GM19395 (cell line): Measurements from ENCODE around the gene RIMBP2.
"Not testable (repeated sequence)": the region's sequence is repeated elsewhere in the genome, so short reads cannot be mapped to it uniquely, and the experiment has no call there.

Source experiments
- ATAC-seq: cut with Tn5 transposase; IDR thresholded peaks from one replicate; pipeline ENCODE4 v1.9.1; 2021; ENCODE audit warnings: mild to moderate bottlenecking, moderate library complexity; ENCODE audit not compliant: unreplicated experiment

RIMBP2 gene

DNA sequence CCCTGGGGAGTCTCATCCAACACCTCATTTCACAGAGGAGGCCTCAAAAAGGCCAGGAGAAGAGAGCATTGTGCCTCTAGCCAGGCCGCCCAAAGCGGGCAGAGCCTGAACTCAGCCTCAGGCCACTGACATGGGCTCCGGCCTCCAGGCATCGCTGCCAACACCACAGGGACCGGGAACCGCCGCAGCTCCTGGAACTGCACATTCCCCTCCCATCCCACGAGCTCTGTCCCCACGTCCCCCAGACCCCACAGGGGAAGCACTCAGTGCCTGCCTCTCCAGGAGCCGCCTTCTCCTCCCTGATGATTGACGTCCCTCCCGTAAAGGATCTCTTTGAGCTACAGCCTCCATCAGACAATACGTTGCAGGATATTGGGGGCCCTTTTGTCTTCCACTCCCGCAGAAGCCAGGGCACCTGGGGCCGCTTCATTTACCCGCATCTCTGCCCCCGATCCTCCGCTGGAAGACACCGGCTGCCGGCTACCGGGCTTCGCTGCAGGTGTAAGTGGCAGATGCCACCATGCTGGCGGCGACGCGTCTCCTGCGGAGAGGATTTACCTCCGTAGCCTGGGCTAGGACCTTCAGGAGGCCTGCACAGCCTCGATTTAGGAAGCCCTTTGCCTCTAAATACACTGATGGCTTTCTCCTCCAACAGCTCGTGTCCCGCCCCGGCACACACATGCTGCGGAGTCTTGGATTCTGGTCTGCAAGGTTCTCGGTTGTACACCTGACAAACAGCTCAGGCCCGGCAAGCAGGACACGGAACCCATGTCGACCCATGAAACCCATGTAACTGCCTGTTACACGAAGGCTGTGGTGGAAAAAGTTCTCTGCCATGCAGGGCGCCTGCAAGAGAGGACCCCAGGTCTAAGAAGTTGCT is 104.8 kb downstream of the RIMBP2 start:
- no peak for ATAC-seq

DNA sequence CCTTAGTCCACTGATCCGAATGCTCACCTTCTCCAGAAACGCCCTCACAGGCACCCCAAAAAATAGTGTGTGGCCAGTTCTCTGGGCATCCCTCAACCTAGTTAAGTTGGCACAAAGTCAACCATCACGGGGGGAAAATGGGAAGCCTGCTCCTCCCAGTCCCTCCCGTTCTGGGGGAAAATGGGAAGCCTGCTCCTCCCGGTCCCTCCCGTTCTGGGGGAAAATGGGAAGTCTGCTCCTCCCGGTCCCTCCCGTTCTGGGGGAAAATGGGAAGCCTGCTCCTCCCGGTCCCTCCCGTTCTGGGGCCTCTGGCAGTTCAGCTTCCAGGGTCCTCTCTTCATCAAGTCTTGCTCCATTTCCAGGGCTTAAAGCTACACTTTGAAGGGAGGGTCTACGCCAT is 106.1 kb downstream of the RIMBP2 start:
- no peak for ATAC-seq

DNA sequence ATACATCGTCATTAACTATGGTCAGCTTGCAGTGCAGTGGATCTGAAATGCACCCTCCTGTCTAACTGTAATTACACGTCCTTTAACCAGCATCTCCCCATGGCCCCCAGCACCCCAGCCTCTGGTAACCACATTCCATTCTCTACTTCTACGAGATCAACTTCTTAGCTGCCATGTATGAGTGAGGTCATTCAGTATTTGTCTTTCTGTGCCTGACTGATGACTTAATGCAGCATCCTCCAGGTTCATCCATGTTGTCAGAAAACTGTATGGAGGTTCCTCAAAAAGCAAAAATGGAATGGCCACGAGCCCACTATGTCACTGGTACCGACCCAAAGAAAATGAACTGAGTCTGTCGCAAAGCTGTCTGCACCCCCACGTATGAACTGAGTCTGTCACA is 107.3 kb downstream of the RIMBP2 start:
- ATAC-seq, result no peak

DNA sequence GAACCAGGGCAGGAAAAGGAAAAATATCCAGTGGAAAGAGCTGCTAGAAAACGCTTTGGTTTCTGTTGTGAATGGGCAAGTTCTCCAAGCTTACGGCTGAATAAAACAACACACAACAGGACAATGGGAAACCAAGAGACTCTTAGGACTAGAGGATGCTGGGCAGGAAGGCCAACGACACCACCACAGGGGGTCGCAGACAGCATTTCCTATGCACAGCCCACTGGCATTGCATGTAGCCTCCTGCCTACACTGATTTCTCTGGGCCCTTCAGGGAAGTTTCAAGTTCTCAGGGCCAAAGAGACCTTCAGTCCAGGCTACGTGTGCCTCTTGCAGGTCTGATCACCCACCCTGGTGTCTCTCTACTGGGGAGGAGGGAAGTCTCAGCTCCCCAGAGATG is 108.0 kb downstream of the RIMBP2 start:
- no peak for ATAC-seq

DNA sequence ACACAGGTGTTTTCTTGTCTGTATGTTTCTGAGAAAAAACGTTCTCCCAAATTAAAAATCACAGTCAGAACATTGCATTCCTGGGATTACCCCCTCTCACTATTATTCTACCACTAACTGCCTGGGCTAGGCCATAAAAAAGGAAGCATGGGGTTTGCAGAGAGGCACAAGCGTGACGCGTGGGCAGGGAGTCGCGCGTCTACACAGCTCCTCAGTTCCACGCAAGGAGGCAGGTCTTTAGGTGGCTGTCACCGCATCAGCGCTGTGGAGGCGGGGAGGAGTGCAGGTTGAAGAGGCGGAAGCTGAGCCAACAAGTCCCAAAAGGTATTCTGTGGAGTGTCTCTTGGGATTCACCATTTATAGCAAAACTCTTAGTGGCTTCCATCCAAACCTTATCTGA is 109.9 kb downstream of the RIMBP2 start:
- ATAC-seq, result no peak

DNA sequence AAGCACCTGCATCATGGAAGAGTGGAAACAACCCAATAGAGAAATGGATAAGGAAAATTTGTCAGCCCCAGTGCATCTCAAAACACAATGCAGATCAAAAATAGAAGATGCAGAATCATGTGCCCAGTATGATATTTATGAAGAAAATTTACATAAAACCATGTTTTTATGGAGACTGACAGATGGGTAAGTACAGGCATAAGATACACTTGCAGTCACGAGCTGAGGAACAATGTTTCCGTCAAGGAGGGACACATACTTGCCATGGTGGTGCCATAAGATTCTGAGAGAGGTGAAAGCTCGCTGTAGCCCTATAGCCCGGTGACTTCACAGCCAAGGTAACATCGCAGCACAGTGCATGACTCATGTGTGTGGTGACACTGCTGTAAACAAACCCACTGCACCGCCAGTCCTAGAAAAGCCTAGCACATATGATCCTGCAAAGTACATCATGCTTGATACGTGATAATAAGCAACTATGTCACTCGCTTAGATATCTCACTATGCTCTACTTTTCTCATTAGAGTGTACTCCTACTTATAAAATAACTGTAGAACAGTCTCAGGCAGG is 112.6 kb downstream of the RIMBP2 start:
- no peak for ATAC-seq

DNA sequence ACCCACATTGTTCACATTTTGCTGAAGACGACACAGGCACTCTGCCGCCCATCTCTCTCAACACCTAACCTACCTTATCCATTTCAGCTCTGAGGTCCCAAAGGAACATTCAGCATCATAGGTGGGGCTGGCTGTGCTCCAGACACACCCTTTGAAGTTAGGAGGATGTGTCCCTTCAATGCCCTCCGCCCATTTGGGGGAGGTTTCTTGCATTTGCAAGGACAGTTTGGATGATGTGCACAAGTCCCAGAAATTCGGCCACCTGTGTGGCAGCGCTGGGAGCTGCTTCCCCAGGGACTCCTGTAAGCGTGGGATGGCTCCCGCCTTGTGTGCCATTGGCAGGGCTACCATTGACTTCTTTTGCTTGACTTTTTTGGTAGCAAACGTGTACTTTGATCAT is 113.8 kb downstream of the RIMBP2 start:
- no peak for ATAC-seq

DNA sequence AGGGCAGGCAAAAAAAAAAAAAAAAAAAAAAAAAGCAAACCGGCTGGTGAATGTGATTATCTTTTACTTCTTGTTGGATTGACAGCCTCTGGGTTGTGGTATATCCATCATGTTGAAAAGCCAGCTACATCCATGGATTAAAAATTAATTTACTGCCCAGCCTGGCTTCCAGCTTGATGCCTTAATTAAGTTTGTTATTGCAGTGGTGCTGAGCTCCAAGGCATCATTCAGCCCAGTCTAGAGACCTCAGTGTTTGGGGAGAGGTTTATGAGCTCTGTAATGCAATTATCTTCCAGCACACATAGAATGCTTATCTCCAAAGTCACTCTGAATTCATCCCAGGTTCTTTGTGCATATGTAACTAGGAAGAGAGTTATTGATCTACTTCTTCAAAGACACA is 114.8 kb downstream of the RIMBP2 start:
- no peak for ATAC-seq

DNA sequence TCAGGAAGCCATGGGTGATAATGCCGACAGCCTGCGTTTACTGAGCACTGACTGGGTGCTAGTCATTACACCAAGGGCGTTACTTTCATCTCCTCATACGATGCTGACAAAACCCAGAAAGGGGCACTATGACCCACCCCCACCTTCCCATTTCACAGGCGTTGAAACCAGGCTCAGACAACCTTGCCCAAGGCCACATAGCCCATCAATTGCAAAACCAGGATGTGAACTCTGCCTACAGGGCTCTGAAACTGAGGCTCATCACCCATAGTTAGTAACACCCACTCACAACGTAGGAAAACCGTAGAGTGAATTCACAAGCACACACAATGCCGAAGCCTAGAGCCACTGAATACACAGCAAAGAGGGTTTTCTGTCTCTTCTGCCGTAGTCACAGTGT is 119.9 kb downstream of the RIMBP2 start:
- ATAC-seq, result no peak

DNA sequence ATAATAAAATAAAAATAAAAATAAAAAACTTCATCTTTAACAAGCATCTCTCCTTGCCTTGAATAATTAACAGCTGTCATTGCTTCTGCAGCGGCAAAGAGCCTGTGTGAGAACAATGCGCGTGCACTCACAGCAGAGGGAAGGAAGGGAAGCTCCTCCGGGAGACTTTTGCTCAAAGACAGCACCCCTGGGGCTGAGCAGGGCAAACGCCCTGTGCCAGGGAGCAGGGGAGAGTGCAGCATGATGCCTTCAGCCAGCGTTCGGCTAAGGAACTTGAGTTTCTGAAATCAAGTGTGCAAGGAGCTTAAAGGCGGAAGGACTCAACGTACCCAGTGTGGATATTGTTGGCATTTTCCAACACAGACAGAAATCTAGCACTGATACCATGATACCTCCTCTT is 120.5 kb downstream of the RIMBP2 start:
- no peak for ATAC-seq

DNA sequence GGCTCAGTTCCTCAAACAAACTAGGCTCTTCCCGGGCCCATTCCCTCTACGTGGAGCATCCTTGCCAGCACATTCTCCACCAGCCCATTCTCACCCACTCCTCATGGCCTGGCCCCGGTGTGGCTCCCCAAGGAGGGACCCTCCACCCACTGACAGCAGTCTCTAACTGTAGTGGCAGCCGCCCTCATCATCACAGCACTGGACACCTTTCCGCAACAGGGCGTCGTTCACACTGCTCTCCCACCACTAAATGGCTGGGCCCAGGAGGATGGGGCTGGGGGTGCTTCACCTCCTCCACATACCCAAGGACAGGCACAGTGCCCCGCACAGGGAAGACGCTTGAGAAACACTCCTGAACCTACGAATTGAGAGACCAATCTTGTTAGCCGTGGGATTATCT is 123.0 kb downstream of the RIMBP2 start:
- no peak for ATAC-seq

DNA sequence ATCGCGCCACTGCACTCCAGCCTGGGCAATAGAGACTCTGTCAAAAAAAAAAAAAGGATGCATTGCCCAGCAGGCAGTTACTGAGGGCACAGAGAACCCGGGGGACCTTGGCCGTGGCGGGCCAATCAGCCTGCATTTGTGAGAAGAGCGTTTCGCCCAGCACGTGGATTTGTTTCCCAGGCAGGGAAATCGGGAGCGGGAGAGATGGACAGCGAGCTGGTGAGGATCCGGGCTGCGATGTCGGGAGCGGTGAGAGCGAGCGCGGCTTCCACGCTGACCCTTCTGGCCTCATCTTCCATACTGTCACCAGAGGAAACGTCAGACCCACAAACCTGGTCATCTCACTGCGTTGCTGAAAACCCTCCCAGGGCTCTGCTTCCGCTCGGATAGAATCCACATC is 123.5 kb downstream of the RIMBP2 start:
- no peak for ATAC-seq

DNA sequence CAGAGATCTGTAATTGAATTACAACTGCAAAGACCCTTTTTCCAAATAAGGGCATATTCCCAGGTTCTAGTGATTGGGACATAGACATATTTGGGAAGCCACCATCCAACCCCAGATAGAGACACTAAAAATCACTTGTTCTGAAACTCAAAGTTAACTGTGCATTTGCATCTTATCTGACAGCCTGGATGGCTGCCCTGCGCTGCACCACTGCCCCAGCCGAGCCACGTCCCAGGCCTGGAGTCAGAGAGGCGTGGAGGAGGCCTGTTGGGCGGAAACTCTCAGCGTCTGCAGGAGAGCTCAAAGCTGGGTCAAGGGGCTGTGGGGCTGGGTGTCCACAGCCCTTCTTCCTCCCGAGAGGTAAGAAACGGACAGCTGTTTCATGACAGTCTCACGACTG is 124.4 kb downstream of the RIMBP2 start:
- no peak for ATAC-seq

DNA sequence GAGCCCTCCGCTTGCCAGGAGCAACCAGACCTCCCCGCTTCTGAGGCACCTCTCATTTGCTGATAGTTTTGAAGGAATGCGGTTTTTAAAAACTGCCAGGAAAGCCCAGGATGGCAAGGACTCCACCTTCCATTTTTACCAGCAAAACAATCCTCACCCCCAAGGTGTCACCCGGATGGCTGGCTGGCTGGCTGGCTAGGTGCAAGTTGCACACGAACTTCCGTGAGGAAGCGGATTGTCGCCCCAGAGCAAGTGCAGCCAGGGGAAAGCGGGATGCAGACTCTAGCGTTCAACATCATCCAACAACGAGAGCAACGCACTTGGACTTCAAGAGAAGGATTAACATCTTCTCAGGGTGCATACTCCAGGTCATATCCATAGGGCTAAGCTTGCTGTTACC is 125.4 kb downstream of the RIMBP2 start:
- no peak for ATAC-seq

DNA sequence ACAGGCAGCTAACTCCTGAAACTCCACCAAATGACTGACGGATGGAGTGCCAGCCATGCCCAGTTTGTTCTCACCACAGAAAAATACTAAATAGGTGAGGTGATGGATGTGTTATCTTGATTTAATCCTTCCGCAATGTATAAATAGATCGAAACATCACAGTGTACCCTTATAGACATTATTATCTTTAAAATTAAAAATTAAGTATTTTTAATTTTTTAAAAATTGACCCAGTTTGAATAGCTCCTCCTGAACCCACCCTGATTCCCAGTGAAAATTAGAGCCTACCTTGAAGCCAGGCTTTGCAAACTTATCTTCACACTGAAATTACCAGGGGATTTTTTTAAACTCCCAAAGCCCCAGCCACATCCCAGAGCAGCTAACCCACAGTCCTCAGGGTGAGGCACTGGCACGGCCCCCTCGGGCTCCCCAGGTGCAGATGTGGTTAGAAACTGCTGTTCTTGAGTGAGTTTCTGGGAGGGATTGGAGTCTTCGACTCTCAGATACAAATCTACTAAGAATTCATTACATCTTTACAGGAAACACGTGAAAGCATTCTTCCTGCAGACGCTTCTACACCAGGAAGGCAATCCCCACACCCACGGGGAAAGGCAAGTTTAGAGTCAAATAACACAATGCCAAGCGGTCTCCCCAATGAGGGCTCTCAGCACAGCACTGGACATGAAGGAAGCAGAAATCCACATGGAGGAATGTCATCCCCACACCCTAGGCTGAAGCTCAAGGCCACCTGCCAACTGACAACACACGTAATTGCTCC is 126.4 kb downstream of the RIMBP2 start:
- ATAC-seq, result no peak

DNA sequence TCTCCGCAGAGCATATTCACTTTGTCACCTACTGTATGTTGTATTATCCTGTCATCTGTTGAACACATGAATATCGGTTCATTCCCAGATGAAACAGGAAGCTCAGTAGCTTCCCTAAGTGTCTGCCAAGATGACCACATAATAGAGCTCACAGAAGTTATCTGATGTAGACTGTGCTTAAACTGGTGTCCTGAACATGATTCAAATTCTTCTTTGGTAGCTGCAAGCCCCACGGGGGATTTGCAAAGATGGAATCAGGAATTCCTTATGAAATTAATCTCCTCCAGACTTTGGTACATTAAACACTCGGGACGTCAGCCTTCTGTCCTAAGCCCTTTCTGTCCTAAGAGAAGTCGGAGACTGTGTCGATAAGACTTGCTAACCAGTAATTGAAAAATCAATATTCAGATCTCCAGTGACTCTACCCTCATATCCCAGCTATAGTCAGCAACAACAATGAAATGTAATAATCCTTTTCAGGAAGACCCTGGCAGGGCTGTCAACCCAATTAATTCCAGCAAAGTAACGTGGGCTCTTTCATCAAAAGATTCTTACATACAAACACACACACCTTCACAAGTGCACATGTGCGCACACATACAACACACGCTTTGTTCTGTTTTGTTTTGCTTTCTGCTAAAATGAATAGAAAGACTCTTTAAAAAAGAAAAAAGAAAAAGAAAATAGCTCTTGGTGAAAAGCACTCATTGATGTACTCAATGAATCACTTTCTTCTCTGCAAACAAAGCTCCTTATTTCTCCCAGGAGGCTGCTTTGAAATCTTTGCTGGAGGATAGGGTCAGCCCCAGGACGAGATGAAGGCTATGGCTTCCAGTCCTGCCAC is 127.2 kb downstream of the RIMBP2 start:
- no peak for ATAC-seq

DNA sequence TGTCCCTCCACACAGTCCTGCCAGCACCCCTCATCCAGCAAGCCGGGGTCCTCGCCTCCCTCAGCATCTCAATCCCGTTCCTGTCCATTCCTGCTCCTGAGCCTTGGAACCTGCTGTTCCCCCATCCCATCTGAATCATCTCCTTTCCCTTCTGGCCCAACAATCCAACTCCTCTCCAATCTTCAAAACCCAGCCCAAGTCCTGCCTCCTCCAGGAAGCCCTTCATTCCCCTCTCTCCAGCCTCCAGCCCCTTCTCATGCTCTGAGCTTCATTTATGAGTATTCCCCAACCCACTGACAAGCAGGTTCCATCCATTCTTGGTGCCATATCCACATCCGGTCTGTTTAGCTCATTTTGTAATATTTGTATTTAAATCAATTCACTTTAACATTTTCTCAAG is 128.1 kb downstream of the RIMBP2 start:
- ATAC-seq, result no peak

DNA sequence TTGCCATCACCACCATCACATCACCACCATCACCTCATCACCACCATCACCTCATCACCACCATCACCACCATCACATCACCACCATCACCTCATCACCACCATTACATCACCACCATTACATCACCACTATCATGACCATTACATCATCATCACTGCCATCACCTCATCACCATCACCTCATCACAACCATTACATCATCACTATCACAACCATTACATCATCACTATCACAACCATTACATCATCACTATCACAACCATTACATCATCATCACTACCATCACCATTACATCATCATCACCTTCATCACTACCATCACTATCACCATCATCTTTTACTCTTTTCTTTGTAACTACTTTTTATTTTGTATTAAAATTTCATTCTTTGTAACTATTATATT is 131.6 kb downstream of the RIMBP2 start:
- ATAC-seq, result not testable (repeated sequence)

DNA sequence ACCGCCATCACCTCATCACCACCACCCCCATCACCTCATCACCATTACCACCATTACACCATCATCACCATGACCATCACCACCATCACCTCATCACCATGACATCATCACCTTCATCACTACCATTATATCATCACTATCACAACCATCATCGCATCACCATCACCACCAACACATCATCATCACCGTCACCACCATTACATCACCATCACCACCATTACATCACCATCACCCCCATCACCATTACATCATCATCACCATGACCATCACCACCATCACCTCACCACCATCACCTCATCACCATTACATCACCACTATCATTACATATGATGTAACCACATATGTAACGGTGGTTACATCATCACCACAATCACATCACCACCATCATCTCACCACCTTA is 132.3 kb downstream of the RIMBP2 start:
- no peak for ATAC-seq

DNA sequence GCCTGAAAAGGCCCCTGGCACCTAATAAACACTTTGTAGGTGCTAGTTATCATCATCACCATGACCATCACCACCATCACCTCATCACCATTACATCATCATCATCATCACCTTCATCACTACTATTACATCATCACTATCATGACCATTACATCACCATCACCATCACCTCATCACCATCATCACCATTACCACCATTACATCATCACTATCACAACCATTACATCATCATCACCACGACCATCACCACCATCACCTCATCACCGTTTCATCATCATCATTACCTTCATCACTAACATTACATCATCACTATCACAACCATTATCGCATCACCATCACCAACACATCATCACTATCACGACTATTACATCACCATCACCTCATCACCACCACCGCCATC is 132.8 kb downstream of the RIMBP2 start:
- no peak for ATAC-seq

DNA sequence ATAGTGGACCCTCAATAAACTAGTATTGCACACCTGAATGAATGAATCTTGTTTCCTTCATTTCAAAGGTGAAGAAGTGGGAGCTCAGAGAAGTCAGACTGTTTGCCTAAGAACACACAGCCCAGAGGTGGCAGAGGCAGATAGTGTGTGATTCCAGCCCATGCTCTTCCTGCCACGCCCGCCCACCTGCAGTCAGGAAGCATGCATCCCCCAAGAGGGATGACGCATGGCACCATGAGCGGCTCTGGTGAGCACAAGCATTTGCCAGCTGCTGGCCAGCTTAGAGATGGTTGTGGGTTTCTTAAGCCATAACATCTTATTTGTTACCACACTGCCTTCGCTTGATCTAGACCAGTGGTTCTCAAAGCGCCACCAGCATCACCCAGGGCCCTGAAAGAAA is 133.8 kb downstream of the RIMBP2 start:
- ATAC-seq, result no peak
